HCT116 (cell line): ENCODE data around the gene NRTN. TPM values are rescaled to one million over a fixed set of nuclear protein-coding genes. Genes with fewer than 3 reads are reported as not detected.

Source experiments
- ATAC-seq: fragments of 200-7000 bp; cut with Tn5 transposase; 2 replicates; pipeline ENCODE4 v1.9.1; 2020; ENCODE audit warnings: mild to moderate bottlenecking, moderate library complexity
- BruUV-seq: library from RNA; stranded (reverse); fragments of 400-500 nt; replicated peaks from 2 replicates; lab custom pipeline; 2021; lab: Mats Ljungman, UMichigan
- CTCF ChIA-PET: fragments of 300-600 bp; sonication (Branson Sonifier 250); formaldehyde crosslinking; loops from one replicate; lab custom pipeline; 2021; ENCODE audit warnings: antibody characterized with exemption; lab: Charles Lee
- POLR2A ChIA-PET: fragments of 300-600, 350-600 bp; sonication (Branson Sonifier 250); formaldehyde crosslinking; loops from one replicate; lab custom pipeline; 2021; ENCODE audit warnings: antibody characterized with exemption; lab: Charles Lee
- RAD21 ChIA-PET, 2 experiments: fragments of 300-600 bp; sonication (Branson Sonifier 250); formaldehyde crosslinking; loops; one replicate each; lab custom pipeline; 2023; ENCODE audit warnings: low total read pairs in 2 of 2; ENCODE audit not compliant: uncharacterized antibody in 2 of 2, unreplicated experiment in 2 of 2, low non-redundant PET in 1 of 2; lab: Charles Lee
- DNase-seq: peaks from one replicate; pipeline ENCODE4 v3.0.0-alpha.2; 2010; ENCODE audit warnings: low read depth, low spot score
- H2AFZ ChIP-seq: fragments of 200-600 bp; shearing (Covaris generic), sonication (generic); 2 replicates; pipeline ENCODE4 v1.6.1; 2017; ENCODE audit warnings: low read depth, mixed run types, mixed read lengths, antibody characterized with exemption, low read length; ENCODE audit not compliant: poor library complexity, severe bottlenecking
- H3K27ac ChIP-seq: 2 replicates; pipeline ENCODE4 v1.5.1; 2012; ENCODE audit warnings: low read depth, low read length
- H3K27me3 ChIP-seq: fragments of 200-600 bp; sonication (generic); 2 replicates; pipeline ENCODE4 v1.6.1; 2016; ENCODE audit warnings: mixed run types, low read length, mixed read lengths; ENCODE audit not compliant: insufficient read depth
- H3K36me3 ChIP-seq, 2 experiments: fragments of 200-500 bp in 1 of 2; fragments of 200-600 bp in 1 of 2; sonication (Bioruptor generic) in 1 of 2; sonication (generic) in 1 of 2; 2 replicates each; pipeline versions ENCODE4 v1.5.1 to v1.6.1; 2014 to 2016; ENCODE audit warnings: low read length in 2 of 2, inconsistent platforms in 1 of 2, mixed read lengths in 1 of 2, mixed run types in 1 of 2; ENCODE audit not compliant: insufficient read depth in 2 of 2, control insufficient read depth in 1 of 2
- H3K4me1 ChIP-seq, 2 experiments: fragments of 200-600 bp in 1 of 2; sonication (generic) in 1 of 2; 2 replicates each; pipeline versions ENCODE4 v1.5.1 to v1.6.1; 2012 to 2017; ENCODE audit warnings: low read length in 2 of 2, inconsistent platforms in 1 of 2, mild to moderate bottlenecking in 1 of 2, mixed read lengths in 1 of 2, mixed run types in 1 of 2, moderate library complexity in 1 of 2; ENCODE audit not compliant: insufficient read depth in 2 of 2, control insufficient read depth in 1 of 2
- H3K4me2 ChIP-seq: fragments of 200-600 bp; sonication (generic); 2 replicates; pipeline ENCODE4 v1.6.1; 2017; ENCODE audit warnings: mixed run types, low read length, mixed read lengths
- H3K4me3 ChIP-seq, 2 experiments: fragments of 200-600 bp in 1 of 2; sonication (generic) in 1 of 2; replicated peaks in 1 of 2; 2 replicates each; pipeline ENCODE4 v1.5.1; 2011 to 2016; ENCODE audit warnings: low read length in 2 of 2, control low read depth in 1 of 2, low read depth in 1 of 2, mild to moderate bottlenecking in 1 of 2, mixed read lengths in 1 of 2, mixed run types in 1 of 2
- H3K79me2 ChIP-seq: fragments of 200-600 bp; sonication (generic); 2 replicates; pipeline ENCODE4 v1.6.1; 2017; ENCODE audit warnings: mild to moderate bottlenecking, mixed run types, low read length, moderate library complexity, mixed read lengths; ENCODE audit not compliant: insufficient read depth
- H3K9ac ChIP-seq: fragments of 200-600 bp; sonication (generic); 2 replicates; pipeline ENCODE4 v1.6.1; 2016; ENCODE audit warnings: low read length, mixed read lengths
- H3K9me2 ChIP-seq: fragments of 200-600 bp; sonication (generic), shearing (Covaris generic); 2 replicates; pipeline ENCODE4 v1.6.1; 2017; ENCODE audit warnings: mixed run types, mild to moderate bottlenecking, moderate library complexity; ENCODE audit not compliant: insufficient read depth
- H3K9me3 ChIP-seq, 2 experiments: fragments of 200-500 bp in 1 of 2; fragments of 200-600 bp in 1 of 2; sonication (Bioruptor generic) in 1 of 2; sonication (generic) in 1 of 2; 2 replicates each; pipeline ENCODE4 v1.6.1; 2014 to 2017; ENCODE audit warnings: low read length in 2 of 2, mixed read lengths in 2 of 2, inconsistent platforms in 1 of 2, low read depth in 1 of 2, mild to moderate bottlenecking in 1 of 2, mixed run types in 1 of 2, moderate library complexity in 1 of 2; ENCODE audit not compliant: control insufficient read depth in 1 of 2, insufficient read depth in 1 of 2
- H4K20me1 ChIP-seq: fragments of 200-600 bp; sonication (generic), shearing (Covaris generic); 2 replicates; pipeline ENCODE4 v1.6.1; 2017; ENCODE audit warnings: mixed run types, mild to moderate bottlenecking, moderate library complexity; ENCODE audit not compliant: insufficient read depth
- CEBPB ChIP-seq: IDR thresholded peaks from 2 replicates; pipeline ENCODE4 v1.6.1; 2012; ENCODE audit warnings: low read depth
- EGR1 ChIP-seq: IDR thresholded peaks from 2 replicates; pipeline ENCODE4 v1.6.1; 2012; ENCODE audit warnings: low read depth
- ELF1 ChIP-seq: IDR thresholded peaks from 2 replicates; pipeline ENCODE4 v1.6.1; 2012; ENCODE audit warnings: low read depth, borderline replicate concordance
- EZH2 ChIP-seq: fragments of 200-600 bp; sonication (generic); IDR thresholded peaks from 2 replicates; pipeline ENCODE4 v1.6.1; 2017; ENCODE audit warnings: antibody characterized with exemption, mixed run types
- EZH2phosphoT487 ChIP-seq: fragments of 200-600 bp; IDR thresholded peaks from 2 replicates; pipeline ENCODE4 v1.6.1; 2018; ENCODE audit warnings: antibody characterized with exemption, borderline replicate concordance
- FOSL1 ChIP-seq: IDR thresholded peaks from 2 replicates; pipeline ENCODE4 v1.6.1; 2012; ENCODE audit warnings: low read depth
- JUND ChIP-seq: IDR thresholded peaks from 2 replicates; pipeline ENCODE4 v1.6.1; 2012
- MAX ChIP-seq: IDR thresholded peaks from 2 replicates; pipeline ENCODE4 v1.6.1; 2012
- POLR2AphosphoS5 ChIP-seq: IDR thresholded peaks from 2 replicates; pipeline ENCODE4 v1.6.1; 2011; ENCODE audit warnings: mild to moderate bottlenecking, low read depth, low read length, moderate library complexity
- REST ChIP-seq: IDR thresholded peaks from 2 replicates; pipeline ENCODE4 v1.6.1; 2012; ENCODE audit warnings: low read depth
- TCF7L2 ChIP-seq: IDR thresholded peaks from 2 replicates; pipeline ENCODE4 v1.7.0; 2011; ENCODE audit warnings: borderline replicate concordance, inconsistent platforms; ENCODE audit not compliant: insufficient read depth, insufficient read length; ENCODE audit errors: extremely low read depth
- YY1 ChIP-seq: IDR thresholded peaks from 2 replicates; pipeline ENCODE4 v1.6.1; 2011; ENCODE audit warnings: low read length, low read depth, moderate library complexity, mild to moderate bottlenecking; ENCODE audit not compliant: insufficient replicate concordance; ENCODE audit errors: extremely low read depth
- ZBTB33 ChIP-seq: IDR thresholded peaks from 2 replicates; pipeline ENCODE4 v1.6.1; 2011; ENCODE audit warnings: mild to moderate bottlenecking, low read length, moderate library complexity; ENCODE audit not compliant: insufficient replicate concordance; ENCODE audit errors: extremely low read depth
- intact Hi-C: fragments of 100-400 bp; cut with micrococcal nuclease; formaldehyde crosslinking; loops from 2 replicates; pipeline ENCODE4 v1.10.0; 2022
- total RNA-seq: library from RNA; stranded (reverse); gene quantifications from one replicate; pipeline ENCODE4 v1.2.1, GENCODE V29; 2021; ENCODE audit not compliant: unreplicated experiment

The NRTN gene
- total RNA-seq, 1 experiment from 2014 or later, result 11.5 TPM

GRCh38 chr19:5792224-5792623 is 12.6 kb upstream of the NRTN start:
- no peaks in the 10 kb centered on the region; the same call in 1 of the 2 replicates for H4K20me1 ChIP-seq
- ChIA-PET CTCF (interaction anchor here (5.5 kb wide), 1 partner anchor 12 kb away, joined by 49 read pairs; no protein-coding TSS in a partner anchor), POLR2A (interaction anchor here (0.7 to 1.9 kb wide), 4 partner anchors 11 to 72 kb away, joined by 3 to 8 read pairs (median 5); partner anchors contain the start of genes CATSPERD, LONP1 and NRTN), RAD21 (no interaction called here)
- no peak overlapping the region for H3K27ac ChIP-seq
- ATAC-seq (no peak), DNase-seq (no peak)
- intact Hi-C loops, result no loop called here
- peaks cover 18 to 27% of the 10 kb centered on the region in 2 experiments; a peak in 3 of 4 replicates for H3K36me3 ChIP-seq
- H3K79me2 ChIP-seq, result peaks cover 24% of the 10 kb centered on the region
- peaks cover 9 to 22% of the 10 kb centered on the region in 2 experiments; a peak in 3 of 4 replicates for H3K4me1 ChIP-seq
- no peak overlapping the region for H3K9ac ChIP-seq
- H3K9me2 ChIP-seq, result no peaks in the 10 kb centered on the region
- no peaks in the 10 kb centered on the region for H3K27me3 ChIP-seq
- no peaks in the 10 kb centered on the region for H3K9me3 ChIP-seq
- H3K4me3 ChIP-seq, result no peak overlapping the region
- H2AFZ ChIP-seq, result no peak overlapping the region
- TF ChIP-seq EZH2phosphoT487 (no peak), MAX (no peak), EZH2 (no peak)
- no peak overlapping the region for H3K4me2 ChIP-seq
- BruUV-seq, result no TSS peak

GRCh38 chr19:5793188-5793587 is 11.7 kb upstream of the NRTN start:
- H3K79me2 ChIP-seq, result peaks cover 20% of the 10 kb centered on the region
- no peak for ATAC-seq
- no peak overlapping the region for H3K27ac ChIP-seq
- POLR2A ChIA-PET, result interaction anchor here (1.2 to 2.1 kb wide), 2 partner anchors 35 to 103 kb away, joined by 3 to 6 read pairs; partner anchors contain the start of gene RPL36
- H3K4me1 ChIP-seq, result peaks cover 9 to 22% of the 10 kb centered on the region in 2 experiments; a peak in 3 of 4 replicates
- BruUV-seq, result no TSS peak
- TF ChIP-seq YY1 (no peak), CEBPB (no peak), MAX (no peak), POLR2AphosphoS5 (no peak), ZBTB33 (no peak), EGR1 (no peak), JUND (no peak), FOSL1 (no peak), REST (no peak), ELF1 (no peak), TCF7L2 (no peak)
- TF ChIP-seq, all 23 proteins: peak for 0
- ChIA-PET RAD21 (interaction anchor here in 1 of 2 experiments (0.7 kb wide), 1 partner anchor 18 kb away, joined by 3 read pairs; no protein-coding TSS in a partner anchor), CTCF (interaction anchor here (0.6 to 5.5 kb wide), 6 partner anchors 11 to 104 kb away, joined by 3 to 49 read pairs (median 4); no protein-coding TSS in a partner anchor)
- Histone ChIP-seq H3K9ac (no peak overlapping the region), H3K4me2 (no peak overlapping the region), H3K27me3 (no peaks in the 10 kb centered on the region), H3K9me3 (no peaks in the 10 kb centered on the region), H3K36me3 (peaks cover 10 to 18% of the 10 kb centered on the region in 2 experiments; a peak in 3 of 4 replicates), H3K9me2 (no peaks in the 10 kb centered on the region), H4K20me1 (no peaks in the 10 kb centered on the region; the same call in 1 of the 2 replicates), H3K4me3 (no peak overlapping the region), H2AFZ (no peak overlapping the region)
- DNase-seq, result no peak
- intact Hi-C loops, result no loop called here
